ENCODE data around the gene GNL1.
"Not testable (repeated sequence)": the region's sequence is repeated elsewhere in the genome, so short reads cannot be mapped to it uniquely, and the experiment has no call there.

The GNL1 gene

GRCh38 chr6:30565772-30566171 is 9.5 kb upstream of the GNL1 start:
- DNase-seq: no peak

- DNase-seq: no peak
Measured at GRCh38 chr6:30564114-30564513, 7.8 kb upstream of the GNL1 start.

- no peak for DNase-seq
Measured at GRCh38 chr6:30562470-30563425, 6.5 kb upstream of the GNL1 start.

GRCh38 chr6:30560930-30561329 is 4.6 kb upstream of the GNL1 start:
- DNase-seq: no peak

GRCh38 chr6:30557683-30557981 is 1.3 kb upstream of the GNL1 start:
- DNase-seq: no peak

- DNase-seq: peak; percentile 66
Measured at GRCh38 chr6:30556906-30557682, 805 bp upstream of the GNL1 start, which contains the start of gene PRR3. PRR3 (plus strand) TSS chr6:30557295; CDS start chr6:30557345, 50 bp downstream.

- DNase-seq: no peak
Measured at GRCh38 chr6:30555816-30556065, 548 bp downstream of the GNL1 start.

GRCh38 chr6:30554962-30555815 is 1.1 kb downstream of the GNL1 start:
- DNase-seq: no peak

GRCh38 chr6:30554404-30554803 is 1.9 kb downstream of the GNL1 start:
- DNase-seq: no peak

- no peak for DNase-seq
Measured at GRCh38 chr6:30548375-30548774, 7.9 kb downstream of the GNL1 start.

- DNase-seq: no peak
Measured at GRCh38 chr6:30547454-30547853, 8.8 kb downstream of the GNL1 start.

- DNase-seq: peak; percentile 25
Measured at GRCh38 chr6:30544666-30545272, 11.5 kb downstream of the GNL1 start.

GRCh38 chr6:30543821-30544220 is 12.5 kb downstream of the GNL1 start:
- no peak for DNase-seq

- DNase-seq: no peak
Measured at GRCh38 chr6:30542915-30543314, 13.4 kb downstream of the GNL1 start.

- no peak for DNase-seq
Measured at GRCh38 chr6:30542404-30542725, 13.9 kb downstream of the GNL1 start.

GRCh38 chr6:30541515-30542403 is 14.5 kb downstream of the GNL1 start:
- peak; percentile 64 for DNase-seq

GRCh38 chr6:30537931-30538330 is 18.4 kb downstream of the GNL1 start:
- no peak for DNase-seq

GRCh38 chr6:30533460-30534294 is 22.6 kb downstream of the GNL1 start:
- DNase-seq: no peak

GRCh38 chr6:30530014-30530413 is 26.3 kb downstream of the GNL1 start:
- no peak for DNase-seq

- not testable (repeated sequence) for DNase-seq
Measured at GRCh38 chr6:30529349-30529875, 26.9 kb downstream of the GNL1 start.

- DNase-seq: not testable (repeated sequence)
Measured at GRCh38 chr6:30526444-30526843, 29.8 kb downstream of the GNL1 start.
